GM21390 (cell line): ENCODE data around the gene SNX15.
"Not testable (repeated sequence)": the region's sequence is repeated elsewhere in the genome, so short reads cannot be mapped to it uniquely, and the experiment has no call there.

Experiments used
- ATAC-seq: cut with Tn5 transposase; IDR thresholded peaks from one replicate; pipeline ENCODE4 v1.9.1; 2021; ENCODE audit not compliant: unreplicated experiment

The SNX15 gene, protein sequence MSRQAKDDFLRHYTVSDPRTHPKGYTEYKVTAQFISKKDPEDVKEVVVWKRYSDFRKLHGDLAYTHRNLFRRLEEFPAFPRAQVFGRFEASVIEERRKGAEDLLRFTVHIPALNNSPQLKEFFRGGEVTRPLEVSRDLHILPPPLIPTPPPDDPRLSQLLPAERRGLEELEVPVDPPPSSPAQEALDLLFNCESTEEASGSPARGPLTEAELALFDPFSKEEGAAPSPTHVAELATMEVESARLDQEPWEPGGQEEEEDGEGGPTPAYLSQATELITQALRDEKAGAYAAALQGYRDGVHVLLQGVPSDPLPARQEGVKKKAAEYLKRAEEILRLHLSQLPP

DNA sequence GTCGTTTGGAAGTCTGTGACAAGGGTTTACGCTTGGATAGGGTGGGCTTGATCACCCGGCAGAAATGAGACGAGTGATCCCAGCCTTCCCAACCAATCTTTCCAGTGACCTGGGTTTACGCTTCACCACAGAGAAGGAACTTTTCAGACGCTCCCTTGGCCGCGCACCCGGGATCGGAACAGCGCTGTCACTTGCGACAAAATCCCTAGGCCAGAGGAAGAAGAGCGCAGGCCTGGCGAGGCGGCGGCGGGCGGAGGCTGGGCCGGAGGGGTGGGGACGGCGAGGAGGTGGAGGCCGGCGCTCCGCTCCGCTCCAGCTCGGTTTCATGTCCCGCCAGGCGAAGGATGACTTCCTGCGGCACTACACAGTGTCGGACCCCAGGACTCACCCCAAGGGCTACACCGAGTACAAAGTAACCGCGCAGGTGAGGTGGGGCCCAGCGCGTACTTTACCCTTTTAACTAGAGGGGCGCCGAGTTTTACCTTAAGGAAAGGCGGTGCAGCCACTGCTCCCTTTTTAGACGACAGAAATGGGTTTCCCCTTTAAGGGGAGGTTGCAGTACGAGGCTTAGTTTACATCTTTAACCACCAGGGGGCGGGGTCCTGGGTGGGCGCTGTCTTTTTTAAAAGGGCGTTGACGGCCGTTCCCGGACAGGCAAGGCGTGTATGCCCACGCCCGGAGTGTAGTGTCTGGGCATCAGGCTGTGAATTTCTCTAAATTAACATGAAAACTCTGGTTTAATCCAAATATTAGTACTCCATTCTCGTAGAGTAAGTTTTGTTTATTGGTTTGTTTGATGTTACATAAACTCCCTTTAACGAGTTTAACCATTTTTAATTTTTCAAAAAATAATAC lies at the start of gene SNX15:
Gene SNX15 (plus strand): TSS at position 227 of the 855 bp plus-strand sequence. CDS start 99 bp downstream, at position 326.
- peak; percentile 81 for ATAC-seq

DNA sequence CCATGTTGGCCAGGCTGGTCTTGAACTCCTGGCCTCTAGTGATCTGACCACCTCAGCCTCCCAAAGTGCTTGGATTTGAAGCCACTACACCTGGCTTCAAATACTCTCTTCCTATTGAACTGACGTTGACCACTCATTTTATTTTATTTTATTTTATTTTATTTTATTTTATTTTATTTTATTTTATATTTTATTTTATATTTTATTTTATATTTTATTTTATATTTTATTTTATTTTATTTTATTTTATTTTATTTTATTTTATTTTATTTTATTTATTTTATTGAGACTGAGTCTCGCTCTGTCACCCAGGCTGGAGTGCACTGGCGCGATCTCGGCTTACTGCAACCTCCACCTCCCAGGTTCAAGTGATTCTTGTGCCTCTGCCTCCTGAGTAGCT lies 43.9 kb upstream of the SNX15 start:
- not testable (repeated sequence) for ATAC-seq

DNA sequence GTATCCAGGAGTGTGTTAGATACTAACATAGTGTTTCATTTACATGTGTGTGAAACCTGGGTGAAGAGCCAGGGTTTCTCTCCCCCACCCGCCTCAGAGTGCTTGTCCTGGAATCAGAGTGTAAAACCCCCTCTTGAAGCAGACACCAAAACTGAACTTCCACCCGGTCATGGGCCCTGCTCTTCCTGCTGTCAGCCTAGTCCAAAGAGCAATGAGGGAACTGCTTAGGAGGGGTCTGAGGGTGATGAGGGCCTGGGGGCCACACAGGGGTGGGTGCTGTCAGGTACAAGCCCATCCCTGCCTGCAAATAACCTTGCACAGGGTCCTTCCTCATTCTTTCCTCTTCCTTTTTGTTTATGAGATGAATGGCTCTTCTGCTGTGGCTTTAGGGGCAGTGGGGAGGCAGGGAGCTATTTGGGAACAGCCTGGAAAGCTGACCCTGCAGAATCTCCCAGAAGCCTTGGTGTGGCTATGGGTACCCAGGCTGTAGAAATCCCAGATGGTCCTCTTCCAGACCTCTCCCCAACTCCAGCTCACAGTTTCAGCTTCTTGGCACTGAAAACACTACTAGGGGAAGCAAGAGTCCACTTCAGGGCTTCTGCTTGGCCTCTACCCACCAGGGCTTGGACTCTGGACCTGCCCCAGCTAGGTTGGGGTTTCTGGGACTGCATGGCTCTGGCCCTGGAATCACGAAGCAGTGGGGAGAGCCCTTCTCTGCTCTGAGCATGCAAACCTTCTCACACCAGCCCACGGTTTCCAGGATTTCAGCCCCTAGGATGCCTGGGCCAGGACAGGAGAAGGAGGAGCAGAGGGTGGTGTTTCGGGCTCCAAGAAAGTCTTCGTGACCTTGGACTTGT lies 39.0 kb upstream of the SNX15 start:
- no peak for ATAC-seq

DNA sequence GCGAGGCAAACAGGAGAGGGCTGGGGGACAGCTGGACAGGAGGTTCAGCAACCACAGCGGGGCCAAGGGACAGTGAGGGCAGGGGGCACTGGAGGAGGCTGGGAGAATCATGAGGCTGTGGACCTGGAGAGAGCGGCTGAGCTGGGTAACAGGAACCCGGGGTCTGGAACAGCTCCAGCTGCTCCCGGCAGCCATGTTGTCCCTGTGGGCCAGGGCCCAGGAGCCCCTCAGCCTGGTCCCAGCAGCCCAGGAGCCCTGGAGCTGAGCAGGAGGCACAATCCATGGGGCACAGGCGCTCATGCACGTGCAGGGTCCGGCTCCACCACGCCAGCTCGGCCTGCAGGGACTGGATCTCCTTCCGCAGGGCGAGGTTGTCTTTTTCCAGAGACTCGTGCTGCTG lies 37.8 kb upstream of the SNX15 start:
- no peak for ATAC-seq

DNA sequence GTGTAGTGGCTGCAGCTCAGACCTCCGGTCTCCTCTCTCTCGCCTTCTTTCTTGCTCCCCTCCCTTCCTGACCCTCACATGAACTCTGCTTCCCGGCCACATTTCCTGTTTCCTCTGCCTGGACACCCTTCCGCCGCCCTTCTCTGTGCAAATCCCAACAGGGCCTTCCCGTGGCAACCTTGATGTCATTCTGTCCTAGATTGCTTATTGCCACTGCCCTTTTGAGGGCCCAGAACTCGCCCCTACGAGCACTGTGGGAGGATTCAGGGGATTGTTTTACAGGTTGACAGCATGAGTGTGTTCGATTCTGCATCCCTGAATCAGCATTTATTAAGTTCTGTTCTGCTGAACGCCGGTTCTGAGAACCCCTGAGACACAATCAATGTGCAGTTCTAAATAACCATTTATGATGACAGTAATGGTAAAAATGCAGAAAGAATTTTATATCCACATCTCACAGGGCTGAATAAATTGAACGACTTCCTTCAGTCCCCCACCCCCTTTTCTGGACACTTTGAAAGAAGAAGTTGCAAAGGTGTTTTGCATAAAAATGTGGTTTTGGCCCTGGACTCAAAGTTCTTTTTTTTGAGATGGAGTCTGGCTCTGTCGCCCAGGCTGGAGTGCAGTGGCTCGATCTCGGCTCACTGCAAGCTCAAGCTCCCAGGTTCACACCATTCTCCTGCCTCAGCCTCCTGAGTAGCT lies 36.9 kb upstream of the SNX15 start:
- ATAC-seq = no peak

DNA sequence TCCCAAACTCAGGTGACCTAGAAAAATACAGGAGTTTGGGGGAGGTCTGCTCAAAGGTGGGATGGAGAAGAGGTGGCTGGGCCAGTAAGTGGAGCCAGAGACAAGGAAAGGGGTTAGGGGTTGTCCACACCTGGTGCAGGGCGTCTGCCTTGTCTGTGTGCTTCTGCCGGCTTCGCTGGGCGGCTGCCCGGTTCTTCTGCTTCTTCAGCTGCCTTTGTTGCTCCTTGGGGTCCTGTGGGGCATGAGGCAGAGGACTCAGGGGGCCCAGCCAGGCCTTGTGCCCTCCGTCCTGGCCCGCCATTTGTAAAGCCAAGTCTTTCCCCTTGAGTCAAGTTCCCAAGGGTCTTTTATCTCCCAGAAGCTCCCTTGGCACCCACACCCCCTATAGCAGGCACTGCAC lies 32.9 kb upstream of the SNX15 start:
- no peak for ATAC-seq

DNA sequence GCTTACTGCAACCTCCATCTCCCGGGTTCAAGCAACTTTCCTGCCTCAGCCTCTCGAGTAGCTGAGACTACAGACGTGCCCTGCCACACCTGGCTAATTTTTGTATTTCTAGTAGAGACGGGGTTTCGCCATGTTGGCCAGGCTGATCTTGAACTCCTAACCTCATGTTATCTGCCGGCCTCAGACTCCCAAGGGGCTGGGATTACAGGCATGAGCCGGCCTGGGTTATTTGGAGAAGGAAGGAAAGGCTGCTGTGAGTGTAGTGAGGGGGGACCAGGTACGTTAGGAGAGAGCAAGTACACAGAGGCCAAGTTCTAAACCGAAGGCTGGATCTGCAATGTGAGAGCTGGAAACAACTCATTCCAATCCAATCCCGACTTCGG lies 30.9 kb upstream of the SNX15 start:
- ATAC-seq = no peak

DNA sequence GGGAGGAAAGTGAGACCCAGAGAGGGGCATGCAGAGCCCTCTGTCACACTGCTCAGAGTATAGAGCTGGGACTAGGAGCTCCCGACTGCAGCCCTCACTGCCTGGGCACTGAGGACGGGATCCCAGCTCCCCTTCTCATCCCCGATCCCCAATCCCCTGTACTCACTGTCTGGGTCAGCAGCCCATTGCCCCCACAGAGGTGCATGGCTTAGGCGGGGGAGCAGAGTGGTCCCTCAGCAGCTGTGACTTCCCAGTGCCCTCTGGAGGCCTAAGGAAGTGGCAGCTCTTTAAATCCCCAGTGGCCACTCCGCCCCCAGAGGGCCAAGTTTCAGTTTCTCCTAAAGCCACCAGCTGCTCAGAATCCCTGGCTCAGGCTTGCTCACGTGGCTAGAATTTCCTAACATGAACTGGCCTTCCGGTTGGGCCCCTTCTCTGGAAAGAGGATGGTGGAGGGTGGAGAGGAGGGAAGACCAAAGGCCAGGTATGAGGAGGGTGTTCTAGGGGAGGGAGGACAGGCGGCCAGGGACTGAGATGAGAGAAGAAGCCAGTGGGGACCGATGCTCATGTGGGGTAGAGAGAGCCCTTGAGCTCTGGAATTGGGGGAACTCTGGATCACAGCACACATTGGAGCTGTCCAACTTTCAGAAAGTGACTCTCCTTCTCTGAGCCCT lies 30.4 kb upstream of the SNX15 start, which contains the start of gene BATF2:
Gene BATF2 (minus strand): TSS at position 262 of the 671 bp plus-strand sequence. CDS start 57 bp downstream, at position 205.
- no peak for ATAC-seq

DNA sequence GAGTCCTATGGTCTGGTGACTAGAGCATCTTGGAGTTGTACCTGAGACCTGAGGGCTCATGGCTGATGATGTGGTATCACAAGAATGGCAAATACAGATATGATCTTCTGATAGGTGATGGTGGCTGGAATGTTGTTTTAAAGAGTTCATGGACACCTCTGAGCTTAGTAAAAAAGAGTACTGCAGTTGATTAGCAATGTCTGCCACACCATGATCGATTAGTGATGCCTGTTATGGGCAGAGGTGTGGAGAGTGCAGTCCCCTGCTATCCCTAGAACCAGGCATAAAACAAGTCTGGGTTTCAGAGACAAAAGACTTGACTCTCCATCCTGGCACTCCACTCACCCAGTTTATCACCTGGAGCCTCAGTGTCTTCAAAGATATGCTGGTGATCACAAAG lies 29.1 kb upstream of the SNX15 start:
- ATAC-seq = no peak

DNA sequence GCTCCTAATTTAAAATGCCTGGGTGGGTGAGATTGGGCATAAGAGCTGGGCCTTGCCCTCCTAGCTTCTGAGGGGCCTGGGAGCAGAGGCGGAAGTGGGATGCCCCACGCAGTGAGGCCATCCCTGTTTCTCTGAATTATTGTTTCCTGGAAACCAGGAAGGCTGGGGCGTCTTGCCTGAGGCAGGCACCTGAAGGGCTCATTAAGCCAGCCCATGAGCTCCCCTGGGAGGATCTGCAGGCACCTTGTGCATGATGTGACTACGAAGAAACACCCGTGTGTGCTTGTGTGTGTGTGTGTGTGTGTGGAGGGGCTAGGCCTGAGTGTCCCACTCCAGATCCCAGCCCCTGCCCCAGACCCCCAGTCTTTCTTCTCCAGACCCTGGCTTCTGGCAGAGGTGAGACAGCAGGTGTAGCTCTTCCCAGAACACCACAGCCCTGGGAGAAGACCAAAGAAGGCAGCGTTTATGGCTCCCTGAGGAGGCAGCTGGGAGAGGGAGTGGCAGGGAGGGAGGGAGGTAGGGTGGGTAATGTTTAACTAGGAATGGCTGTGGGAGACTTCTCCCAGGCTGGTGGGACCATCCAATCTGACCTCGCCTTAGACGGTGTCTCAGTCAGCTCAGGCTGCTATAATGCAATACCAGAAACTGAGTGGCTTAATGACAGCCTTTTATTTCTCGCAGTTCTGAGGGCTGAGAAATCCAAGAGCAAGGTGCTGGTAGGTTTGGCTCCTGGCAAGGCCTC lies 28.4 kb upstream of the SNX15 start:
- ATAC-seq = no peak

DNA sequence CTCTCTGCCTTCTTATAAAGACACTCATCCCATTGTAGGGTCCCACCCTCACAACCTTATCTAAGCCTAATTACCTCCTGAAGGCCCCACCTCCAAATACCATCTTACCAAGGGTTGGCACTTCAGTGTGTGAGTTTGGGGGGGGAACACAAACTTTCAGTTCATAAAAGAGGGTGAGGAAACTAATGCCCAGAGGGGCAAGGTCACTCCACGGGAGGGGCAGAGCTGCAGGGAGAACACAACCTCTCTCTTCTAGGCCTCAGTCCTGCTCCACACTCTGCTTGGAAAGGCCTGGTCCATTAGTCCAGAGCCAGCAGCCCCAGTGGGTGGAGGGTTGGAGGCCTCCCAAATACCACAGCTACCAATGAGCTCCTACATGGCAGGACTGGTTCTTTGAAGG lies 27.8 kb upstream of the SNX15 start:
- no peak for ATAC-seq

DNA sequence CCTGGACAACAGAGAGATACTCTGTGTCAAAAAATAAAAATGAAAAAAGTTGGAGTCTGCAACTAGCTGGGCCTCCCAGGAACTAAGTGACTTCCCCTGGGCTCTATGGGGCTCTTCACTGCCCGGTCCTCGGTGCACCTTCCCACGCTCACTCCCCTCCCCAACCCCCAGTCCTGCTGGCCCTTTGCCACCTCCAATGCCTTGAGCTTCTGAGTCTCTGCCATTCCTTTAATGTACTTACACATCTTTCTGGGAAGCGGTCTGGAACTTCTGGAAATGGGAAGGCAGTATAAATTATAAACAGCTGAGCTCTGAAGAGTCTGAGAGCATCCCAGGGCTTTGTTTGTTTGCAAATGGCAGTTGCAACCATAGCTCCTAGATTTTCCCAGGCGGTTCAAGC lies 24.5 kb upstream of the SNX15 start:
- ATAC-seq = no peak

DNA sequence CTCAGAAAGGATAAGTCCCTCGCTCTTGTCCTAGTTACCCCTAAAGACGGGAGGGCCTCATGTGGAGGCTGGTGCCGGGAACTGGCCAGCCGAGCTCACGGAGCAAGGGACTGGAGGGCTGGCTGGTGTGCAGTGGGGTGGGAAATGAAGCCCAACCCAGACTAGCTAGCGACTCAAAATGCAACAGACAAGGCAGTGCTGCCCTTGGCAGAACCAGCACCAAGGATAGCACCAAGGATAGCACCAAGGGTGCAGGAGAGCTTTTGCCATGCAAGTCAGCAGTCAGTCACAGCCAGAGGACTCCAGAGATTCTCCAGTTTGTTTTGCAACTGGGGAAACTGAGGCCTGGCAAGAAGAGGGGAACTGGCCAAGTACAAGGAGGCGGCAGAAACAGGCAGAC lies 24.0 kb upstream of the SNX15 start:
- no peak for ATAC-seq

DNA sequence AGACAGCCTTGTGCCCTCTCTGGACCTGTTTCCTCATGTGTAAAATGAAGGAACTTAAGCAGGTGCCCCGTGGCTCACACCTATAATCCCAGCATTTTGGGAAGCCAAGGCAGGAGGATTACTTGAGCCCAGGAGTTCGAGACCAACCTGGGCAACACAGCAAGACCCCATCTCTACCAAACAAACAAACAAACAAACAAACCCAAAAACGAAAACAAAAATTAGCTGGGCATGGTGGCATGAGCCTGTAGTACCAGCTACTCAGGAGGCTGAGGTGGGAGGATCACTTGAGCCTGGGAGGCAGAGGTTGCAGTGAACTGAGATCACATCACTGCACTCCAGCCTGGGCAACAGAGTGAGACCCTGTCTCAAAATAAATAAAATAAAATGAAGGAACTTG lies 23.3 kb upstream of the SNX15 start:
- ATAC-seq = not testable (repeated sequence)

DNA sequence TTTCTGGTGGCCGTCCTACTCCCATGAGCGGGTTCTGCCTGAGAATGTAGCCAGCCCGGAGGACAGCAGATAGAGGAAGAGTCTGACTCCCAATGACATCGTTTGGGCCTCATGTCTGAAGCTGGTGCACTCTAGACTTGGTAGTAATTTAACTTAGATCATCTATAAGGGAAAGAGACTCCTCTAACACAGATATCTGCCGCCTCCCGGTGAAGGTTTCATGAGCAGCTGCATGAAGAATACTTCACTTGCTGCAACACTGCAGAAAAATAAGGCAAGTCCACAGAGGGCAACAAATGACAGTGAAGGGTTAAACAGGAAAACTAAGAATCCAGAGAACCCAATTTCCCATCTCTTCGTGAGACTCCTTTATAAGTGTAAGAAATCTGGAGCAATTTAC lies 19.2 kb upstream of the SNX15 start:
- ATAC-seq = no peak

DNA sequence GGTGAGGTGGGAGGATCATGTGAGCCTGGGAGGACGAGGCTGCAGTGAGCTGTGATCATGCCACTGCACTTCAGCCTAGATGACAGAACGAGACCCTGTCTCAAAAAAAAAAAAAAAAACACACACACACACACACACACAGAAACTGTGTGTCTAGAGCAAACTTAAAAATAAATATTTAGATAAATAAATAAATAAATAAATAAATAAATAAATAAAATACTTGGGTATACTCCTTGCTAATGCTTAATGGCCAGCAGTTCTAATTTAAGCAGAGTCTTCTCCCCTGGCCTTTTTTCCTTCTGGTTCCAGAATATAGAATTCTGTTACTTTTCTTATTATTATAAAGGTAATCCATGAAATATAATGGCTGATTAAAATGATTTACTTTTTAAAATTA lies 18.4 kb upstream of the SNX15 start:
- ATAC-seq = no peak

DNA sequence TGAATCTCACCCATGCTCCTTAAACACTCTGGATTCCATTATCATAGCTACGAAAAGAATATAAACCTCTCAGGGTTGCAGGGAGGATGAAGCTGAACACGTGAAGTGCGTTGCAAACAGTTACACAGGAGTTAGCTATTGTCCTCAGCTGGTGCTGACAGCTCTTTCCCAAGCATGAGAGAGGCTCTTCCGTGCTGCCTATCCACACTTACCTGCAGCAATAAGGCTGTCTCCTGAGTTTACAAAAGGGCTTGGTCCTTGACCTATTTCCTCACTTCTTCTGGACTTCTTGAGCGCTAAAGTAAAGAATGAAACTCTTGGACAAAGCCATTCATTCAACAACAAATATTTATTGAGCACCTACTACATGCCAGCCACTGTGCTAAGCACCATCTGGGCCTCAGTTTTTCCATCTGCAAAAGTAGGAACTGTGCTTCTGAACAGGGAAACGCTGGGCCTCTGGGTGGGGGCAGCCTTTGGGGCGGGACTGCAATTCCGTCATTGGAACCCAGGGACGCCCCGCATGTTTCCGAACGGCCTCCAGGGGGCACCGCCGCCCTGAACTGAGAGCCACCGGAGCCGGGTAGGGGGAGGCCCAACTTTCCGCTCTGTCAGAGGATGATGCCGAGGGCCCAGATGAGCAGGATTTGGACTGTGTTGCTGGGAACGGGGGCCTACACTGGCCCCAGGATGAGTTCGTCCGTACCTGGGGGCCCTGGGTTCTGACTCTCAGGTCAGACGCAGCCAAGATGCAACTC lies 13.9 kb upstream of the SNX15 start:
- peak; percentile 62 for ATAC-seq

DNA sequence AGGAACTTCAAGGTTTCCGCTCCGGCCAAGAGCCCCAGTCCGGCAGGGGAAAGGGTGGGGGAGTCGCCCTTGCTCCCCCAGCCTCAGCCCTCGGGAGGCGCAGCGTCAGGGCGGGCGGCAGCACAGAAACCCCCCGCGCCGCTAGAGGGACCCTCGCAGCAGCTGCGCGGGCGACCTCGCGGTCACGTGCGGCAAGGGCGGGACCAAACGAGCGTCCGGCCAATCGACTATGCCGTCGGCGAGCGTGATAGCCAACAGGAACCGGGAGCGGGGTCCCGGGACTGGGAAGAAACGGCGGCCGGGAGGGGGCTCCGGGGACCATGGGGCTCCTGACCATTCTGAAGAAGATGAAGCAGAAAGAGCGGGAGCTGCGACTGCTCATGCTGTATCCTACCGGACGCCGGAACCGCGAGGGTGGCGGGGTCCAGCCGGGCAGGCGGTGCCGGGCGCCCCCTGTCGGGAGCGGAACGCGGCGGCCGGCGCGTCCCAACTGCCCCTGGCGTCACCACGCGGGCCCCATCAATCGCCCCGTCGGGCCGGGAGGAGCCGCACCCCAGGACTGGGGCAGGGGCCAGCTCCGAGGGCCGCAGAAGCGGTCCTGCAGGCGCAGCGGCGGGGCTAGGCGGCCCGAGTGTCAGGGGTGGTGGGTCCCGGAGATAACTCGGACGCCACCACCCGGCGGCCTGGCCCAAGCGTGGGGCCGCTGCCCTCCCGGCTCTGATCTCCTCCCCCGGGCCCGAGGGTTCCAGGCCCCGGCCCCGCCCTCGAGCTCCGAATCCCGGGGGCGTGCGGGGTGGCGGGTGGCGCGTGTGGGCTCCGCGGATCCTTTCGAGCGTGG lies 13.1 kb upstream of the SNX15 start, which contains the start of gene ARL2:
Gene ARL2 (plus strand): TSS at position 273 of the 838 bp plus-strand sequence. CDS start 48 bp downstream, at position 321.
- ATAC-seq = peak; percentile 71
